MCF 10A (cell line): ENCODE measurements around the gene GRAMD1B. TPM values are rescaled to one million over a fixed set of nuclear protein-coding genes. Genes with fewer than 3 reads are reported as not detected.
"Not testable (repeated sequence)": the region's sequence is repeated elsewhere in the genome, so short reads cannot be mapped to it uniquely, and the experiment has no call there.

ENCODE experiments used
- BruUV-seq: library from RNA; stranded (reverse); fragments of 400-500 nt; replicated peaks from 2 replicates; lab custom pipeline; 2021; lab: Mats Ljungman, UMichigan
- CTCF ChIA-PET: fragments of 300-600 bp; sonication (Branson Sonifier 250); formaldehyde crosslinking; extraction: SDS; loops from one replicate; lab custom pipeline; 2021; ENCODE audit warnings: antibody characterized with exemption, inconsistent platforms; lab: Yijun Ruan, JAX
- POLR2A ChIA-PET: fragments of 300-600, 350-650 bp; sonication (Branson Sonifier 250); formaldehyde crosslinking; extraction: SDS; loops from one replicate; lab custom pipeline; 2020; ENCODE audit warnings: antibody characterized with exemption, inconsistent platforms; lab: Yijun Ruan, JAX
- DNase-seq: peaks from one replicate; pipeline ENCODE4 v3.0.0-alpha.2; 2018; ENCODE audit not compliant: unreplicated experiment
- H3K27ac Mint-ChIP-seq: one replicate; pipeline ENCODE4 v1.8.0; 2022; ENCODE audit warnings: mild to moderate bottlenecking, low read depth, mixed read lengths; ENCODE audit not compliant: unreplicated experiment
- H3K27me3 Mint-ChIP-seq: one replicate; pipeline ENCODE4 v1.8.0; 2022; ENCODE audit warnings: mixed read lengths; ENCODE audit not compliant: insufficient read depth, unreplicated experiment
- H3K36me3 Mint-ChIP-seq: one replicate; pipeline ENCODE4 v1.8.0; 2022; ENCODE audit warnings: mild to moderate bottlenecking, moderate library complexity, mixed read lengths; ENCODE audit not compliant: insufficient read depth, unreplicated experiment
- H3K4me1 Mint-ChIP-seq: one replicate; pipeline ENCODE4 v1.8.0; 2022; ENCODE audit warnings: mixed read lengths; ENCODE audit not compliant: insufficient read depth, unreplicated experiment
- H3K4me3 Mint-ChIP-seq: one replicate; pipeline ENCODE4 v1.8.0; 2022; ENCODE audit warnings: mild to moderate bottlenecking, moderate library complexity, mixed read lengths; ENCODE audit not compliant: unreplicated experiment
- H3K9me3 Mint-ChIP-seq: one replicate; pipeline ENCODE4 v1.8.0; 2022; ENCODE audit warnings: mixed read lengths; ENCODE audit not compliant: unreplicated experiment
- CTCF ChIP-seq: fragments of 200-600 bp; IDR thresholded peaks from one replicate; pipeline ENCODE4 v1.8.0; 2022; ENCODE audit warnings: antibody characterized with exemption, mild to moderate bottlenecking; ENCODE audit not compliant: unreplicated experiment
- intact Hi-C: fragments of 100-400 bp; cut with micrococcal nuclease; formaldehyde crosslinking; loops from 2 replicates; pipeline ENCODE4 v1.14.1; 2022
- total RNA-seq: library from RNA; stranded (reverse); gene quantifications from 2 replicates; pipeline ENCODE4 v1.2.3, GENCODE V29; 2022

The GRAMD1B gene
- total RNA-seq, 1 experiment from 2014 or later, result 0.26 TPM

- Mint-ChIP-seq H3K36me3 (no peaks in the 10 kb centered on the region), H3K4me3 (peak overlapping the region; percentile 68), H3K27ac (no peak overlapping the region), H3K9me3 (no peaks in the 10 kb centered on the region), H3K4me1 (no peaks in the 10 kb centered on the region), H3K27me3 (peaks cover 35% of the 10 kb centered on the region)
- DNase-seq, result peak; percentile 34
- peak; percentile 30 for TF ChIP-seq CTCF
- ChIA-PET CTCF (interaction anchor here (0.6 to 23.6 kb wide), 19 partner anchors 9 to 247 kb away, joined by 3 to 558 read pairs (median 3); no protein-coding TSS in a partner anchor), POLR2A (interaction anchor here (0.7 to 1.7 kb wide), 7 partner anchors 17 to 54 kb away, joined by 3 to 6 read pairs (median 4); no protein-coding TSS in a partner anchor)
- intact Hi-C loops, result loop anchor here (2.0 kb wide), 1 partner anchor 37 kb away; no protein-coding TSS in a partner anchor
- BruUV-seq, result no TSS peak
Measured at GRCh38 chr11:123653827-123654565, 223.9 kb downstream of the GRAMD1B start.

GRCh38 chr11:123654566-123655081 is 224.6 kb downstream of the GRAMD1B start, which contains the start of gene SCN3B:
TSS of gene SCN3B (minus strand) at chr11:123654624. CDS start at chr11:123653801, 823 bp downstream.
- DNase-seq, result peak; percentile 67
- ChIA-PET CTCF (interaction anchor here (0.6 to 23.6 kb wide), 12 partner anchors 11 to 247 kb away, joined by 3 to 558 read pairs (median 4); no protein-coding TSS in a partner anchor), POLR2A (interaction anchor here (0.7 to 1.7 kb wide), 7 partner anchors 16 to 52 kb away, joined by 3 to 6 read pairs (median 4); no protein-coding TSS in a partner anchor)
- intact Hi-C loops, result loop anchor here (2.0 kb wide), 1 partner anchor 36 kb away; no protein-coding TSS in a partner anchor
- peak within 1 kb of the TSS; percentile 68 for H3K4me3 Mint-ChIP-seq
- BruUV-seq, result no TSS peak
- no peak within 1 kb of the TSS for H3K27ac Mint-ChIP-seq
- peaks cover 39% of the 10 kb centered on the region for H3K27me3 Mint-ChIP-seq
- no peak for TF ChIP-seq CTCF
- H3K4me1 Mint-ChIP-seq, result no peaks in the 10 kb centered on the region
- H3K36me3 Mint-ChIP-seq, result no peaks in the 10 kb centered on the region
- H3K9me3 Mint-ChIP-seq, result no peaks in the 10 kb centered on the region

- POLR2A ChIA-PET, result no interaction called here
- CTCF ChIA-PET, result interaction anchor here (0.7 to 23.6 kb wide), 5 partner anchors 17 to 158 kb away, joined by 3 to 558 read pairs (median 3); no protein-coding TSS in a partner anchor
- H3K4me1 Mint-ChIP-seq, result no peaks in the 10 kb centered on the region
- H3K27ac Mint-ChIP-seq, result no peak overlapping the region
- no peaks in the 10 kb centered on the region for H3K36me3 Mint-ChIP-seq
- H3K4me3 Mint-ChIP-seq, result no peak overlapping the region
- intact Hi-C loops, result no loop called here
- BruUV-seq, result no TSS peak
- DNase-seq, result no peak
- TF ChIP-seq CTCF, result no peak
- peaks cover 5% of the 10 kb centered on the region for H3K9me3 Mint-ChIP-seq
- H3K27me3 Mint-ChIP-seq, result peaks cover 22% of the 10 kb centered on the region
Measured at GRCh38 chr11:123659311-123659710, 229.2 kb downstream of the GRAMD1B start.

GRCh38 chr11:123659965-123660364 is 229.9 kb downstream of the GRAMD1B start:
- peaks cover 22% of the 10 kb centered on the region for H3K27me3 Mint-ChIP-seq
- H3K36me3 Mint-ChIP-seq, H3K4me3 Mint-ChIP-seq, POLR2A ChIA-PET, BruUV-seq, DNase-seq, intact Hi-C loops, H3K9me3 Mint-ChIP-seq, H3K27ac Mint-ChIP-seq, H3K4me1 Mint-ChIP-seq: not testable (repeated sequence)
- CTCF ChIA-PET, result interaction anchor here (0.7 to 23.6 kb wide), 3 partner anchors 38 to 159 kb away, joined by 3 to 558 read pairs (median 3); no protein-coding TSS in a partner anchor
